HCT116 (cell line): ENCODE measurements around the gene ZNF76. TPM values are rescaled to one million over a fixed set of nuclear protein-coding genes. Genes with fewer than 3 reads are reported as not detected.

Experiments
- ATAC-seq: fragments of 200-7000 bp; cut with Tn5 transposase; 2 replicates; pipeline ENCODE4 v1.9.1; 2020; ENCODE audit warnings: mild to moderate bottlenecking, moderate library complexity
- BruUV-seq: library from RNA; stranded (reverse); fragments of 400-500 nt; replicated peaks from 2 replicates; lab custom pipeline; 2021; lab: Mats Ljungman, UMichigan
- CTCF ChIA-PET: fragments of 300-600 bp; sonication (Branson Sonifier 250); formaldehyde crosslinking; loops from one replicate; lab custom pipeline; 2021; ENCODE audit warnings: antibody characterized with exemption; lab: Charles Lee
- POLR2A ChIA-PET: fragments of 300-600, 350-600 bp; sonication (Branson Sonifier 250); formaldehyde crosslinking; loops from one replicate; lab custom pipeline; 2021; ENCODE audit warnings: antibody characterized with exemption; lab: Charles Lee
- RAD21 ChIA-PET, 2 experiments: fragments of 300-600 bp; sonication (Branson Sonifier 250); formaldehyde crosslinking; loops; one replicate each; lab custom pipeline; 2023; ENCODE audit warnings: low total read pairs in 2 of 2; ENCODE audit not compliant: uncharacterized antibody in 2 of 2, unreplicated experiment in 2 of 2, low non-redundant PET in 1 of 2; lab: Charles Lee
- DNase-seq: peaks from one replicate; pipeline ENCODE4 v3.0.0-alpha.2; 2010; ENCODE audit warnings: low read depth, low spot score
- H2AFZ ChIP-seq: fragments of 200-600 bp; shearing (Covaris generic), sonication (generic); 2 replicates; pipeline ENCODE4 v1.6.1; 2017; ENCODE audit warnings: low read depth, mixed run types, mixed read lengths, antibody characterized with exemption, low read length; ENCODE audit not compliant: poor library complexity, severe bottlenecking
- H3K27ac ChIP-seq: 2 replicates; pipeline ENCODE4 v1.5.1; 2012; ENCODE audit warnings: low read depth, low read length
- H3K27me3 ChIP-seq: fragments of 200-600 bp; sonication (generic); 2 replicates; pipeline ENCODE4 v1.6.1; 2016; ENCODE audit warnings: mixed run types, low read length, mixed read lengths; ENCODE audit not compliant: insufficient read depth
- H3K36me3 ChIP-seq, 2 experiments: fragments of 200-500 bp in 1 of 2; fragments of 200-600 bp in 1 of 2; sonication (Bioruptor generic) in 1 of 2; sonication (generic) in 1 of 2; 2 replicates each; pipeline versions ENCODE4 v1.5.1 to v1.6.1; 2014 to 2016; ENCODE audit warnings: low read length in 2 of 2, inconsistent platforms in 1 of 2, mixed read lengths in 1 of 2, mixed run types in 1 of 2; ENCODE audit not compliant: insufficient read depth in 2 of 2, control insufficient read depth in 1 of 2
- H3K4me1 ChIP-seq, 2 experiments: fragments of 200-600 bp in 1 of 2; sonication (generic) in 1 of 2; 2 replicates each; pipeline versions ENCODE4 v1.5.1 to v1.6.1; 2012 to 2017; ENCODE audit warnings: low read length in 2 of 2, inconsistent platforms in 1 of 2, mild to moderate bottlenecking in 1 of 2, mixed read lengths in 1 of 2, mixed run types in 1 of 2, moderate library complexity in 1 of 2; ENCODE audit not compliant: insufficient read depth in 2 of 2, control insufficient read depth in 1 of 2
- H3K4me2 ChIP-seq: fragments of 200-600 bp; sonication (generic); 2 replicates; pipeline ENCODE4 v1.6.1; 2017; ENCODE audit warnings: mixed run types, low read length, mixed read lengths
- H3K4me3 ChIP-seq, 2 experiments: fragments of 200-600 bp in 1 of 2; sonication (generic) in 1 of 2; replicated peaks in 1 of 2; 2 replicates each; pipeline ENCODE4 v1.5.1; 2011 to 2016; ENCODE audit warnings: low read length in 2 of 2, control low read depth in 1 of 2, low read depth in 1 of 2, mild to moderate bottlenecking in 1 of 2, mixed read lengths in 1 of 2, mixed run types in 1 of 2
- H3K79me2 ChIP-seq: fragments of 200-600 bp; sonication (generic); 2 replicates; pipeline ENCODE4 v1.6.1; 2017; ENCODE audit warnings: mild to moderate bottlenecking, mixed run types, low read length, moderate library complexity, mixed read lengths; ENCODE audit not compliant: insufficient read depth
- H3K9ac ChIP-seq: fragments of 200-600 bp; sonication (generic); 2 replicates; pipeline ENCODE4 v1.6.1; 2016; ENCODE audit warnings: low read length, mixed read lengths
- H3K9me2 ChIP-seq: fragments of 200-600 bp; sonication (generic), shearing (Covaris generic); 2 replicates; pipeline ENCODE4 v1.6.1; 2017; ENCODE audit warnings: mixed run types, mild to moderate bottlenecking, moderate library complexity; ENCODE audit not compliant: insufficient read depth
- H3K9me3 ChIP-seq, 2 experiments: fragments of 200-500 bp in 1 of 2; fragments of 200-600 bp in 1 of 2; sonication (Bioruptor generic) in 1 of 2; sonication (generic) in 1 of 2; 2 replicates each; pipeline ENCODE4 v1.6.1; 2014 to 2017; ENCODE audit warnings: low read length in 2 of 2, mixed read lengths in 2 of 2, inconsistent platforms in 1 of 2, low read depth in 1 of 2, mild to moderate bottlenecking in 1 of 2, mixed run types in 1 of 2, moderate library complexity in 1 of 2; ENCODE audit not compliant: control insufficient read depth in 1 of 2, insufficient read depth in 1 of 2
- H4K20me1 ChIP-seq: fragments of 200-600 bp; sonication (generic), shearing (Covaris generic); 2 replicates; pipeline ENCODE4 v1.6.1; 2017; ENCODE audit warnings: mixed run types, mild to moderate bottlenecking, moderate library complexity; ENCODE audit not compliant: insufficient read depth
- CBX3 ChIP-seq: IDR thresholded peaks from 2 replicates; pipeline ENCODE4 v1.6.1; 2012; ENCODE audit warnings: low read depth
- ELF1 ChIP-seq: IDR thresholded peaks from 2 replicates; pipeline ENCODE4 v1.6.1; 2012; ENCODE audit warnings: low read depth, borderline replicate concordance
- EZH2phosphoT487 ChIP-seq: fragments of 200-600 bp; IDR thresholded peaks from 2 replicates; pipeline ENCODE4 v1.6.1; 2018; ENCODE audit warnings: antibody characterized with exemption, borderline replicate concordance
- JUND ChIP-seq: IDR thresholded peaks from 2 replicates; pipeline ENCODE4 v1.6.1; 2012
- POLR2A ChIP-seq: IDR thresholded peaks from 2 replicates; pipeline ENCODE4 v1.7.0; 2011; ENCODE audit warnings: borderline replicate concordance; ENCODE audit not compliant: insufficient read depth, insufficient read length; ENCODE audit errors: extremely low read depth
- RAD21 ChIP-seq: IDR thresholded peaks from 2 replicates; pipeline ENCODE4 v1.6.1; 2012; ENCODE audit warnings: low read depth, mild to moderate bottlenecking
- SIN3A ChIP-seq: IDR thresholded peaks from 2 replicates; pipeline ENCODE4 v1.6.1; 2012; ENCODE audit warnings: low read depth
- SRF ChIP-seq: IDR thresholded peaks from 2 replicates; pipeline ENCODE4 v1.6.1; 2012; ENCODE audit warnings: low read depth
- TCF7L2 ChIP-seq: IDR thresholded peaks from 2 replicates; pipeline ENCODE4 v1.7.0; 2011; ENCODE audit warnings: borderline replicate concordance, inconsistent platforms; ENCODE audit not compliant: insufficient read depth, insufficient read length; ENCODE audit errors: extremely low read depth
- YY1 ChIP-seq: IDR thresholded peaks from 2 replicates; pipeline ENCODE4 v1.6.1; 2011; ENCODE audit warnings: low read length, low read depth, moderate library complexity, mild to moderate bottlenecking; ENCODE audit not compliant: insufficient replicate concordance; ENCODE audit errors: extremely low read depth
- ZFX ChIP-seq: fragments of 450-650 bp; IDR thresholded peaks from 2 replicates; pipeline ENCODE4 v1.6.1; 2017
- intact Hi-C: fragments of 100-400 bp; cut with micrococcal nuclease; formaldehyde crosslinking; loops from 2 replicates; pipeline ENCODE4 v1.10.0; 2022
- total RNA-seq: library from RNA; stranded (reverse); gene quantifications from one replicate; pipeline ENCODE4 v1.2.1, GENCODE V29; 2021; ENCODE audit not compliant: unreplicated experiment
- TF ChIP-seq, protein P1 (sequence below), 3 experiments: fragments of 200-600 bp in 1 of 3; sonication (generic) in 1 of 3; IDR thresholded peaks in 2 of 3; conservative IDR thresholded peaks in 1 of 3; 2 replicates each; pipeline ENCODE4 v1.5.1; 2012 to 2017; ENCODE audit warnings: low read depth in 2 of 3, low read length in 2 of 3, antibody characterized with exemption in 1 of 3, borderline replicate concordance in 1 of 3, control low read depth in 1 of 3, mild to moderate bottlenecking in 1 of 3, mixed read lengths in 1 of 3, mixed run types in 1 of 3, moderate library complexity in 1 of 3; ENCODE audit not compliant: insufficient read depth in 1 of 3
- TF ChIP-seq, protein P2 (sequence below): IDR thresholded peaks from 2 replicates; pipeline ENCODE4 v1.6.1; 2012; ENCODE audit warnings: low read depth

Gene ZNF76
- total RNA-seq, 1 experiment from 2014 or later, result 47.5 TPM

DNA sequence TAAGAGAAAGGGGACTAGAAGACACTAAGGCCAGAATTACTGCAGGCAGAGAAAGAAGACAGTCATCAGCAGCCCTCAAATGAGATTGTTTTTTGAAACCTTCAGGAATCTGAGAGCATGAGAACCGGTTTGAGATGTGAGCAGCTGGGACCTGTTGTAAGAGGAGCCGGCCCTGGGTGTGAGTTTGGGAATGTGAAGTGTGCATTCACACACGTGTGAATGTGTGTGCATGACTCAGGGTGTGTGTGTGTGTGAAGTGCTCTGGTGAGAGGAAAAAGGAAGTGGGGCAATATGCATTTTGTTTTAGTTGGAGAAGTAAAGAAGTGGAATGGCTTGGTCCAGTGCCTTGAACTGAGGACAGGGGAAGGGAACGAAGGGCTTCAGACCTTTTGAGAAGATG, 41.5 kb upstream of the ZNF76 start:
- Histone ChIP-seq H3K9me3 (no peaks in the 10 kb centered on the region), H3K9ac (no peak overlapping the region), H3K36me3 (no peaks in the 10 kb centered on the region), H3K27ac (no peak overlapping the region), H3K79me2 (no peaks in the 10 kb centered on the region), H3K9me2 (no peaks in the 10 kb centered on the region), H3K4me2 (no peak overlapping the region), H3K27me3 (no peaks in the 10 kb centered on the region), H2AFZ (no peak overlapping the region), H4K20me1 (no peaks in the 10 kb centered on the region), H3K4me3 (no peak overlapping the region), H3K4me1 (no peaks in the 10 kb centered on the region; a peak in 1 of 4 replicates)
- BruUV-seq, result no TSS peak
- no peak for DNase-seq
- ChIA-PET POLR2A (no interaction called here), CTCF (no interaction called here), RAD21 (no interaction called here)
- no peak for ATAC-seq
- intact Hi-C loops, result no loop called here
- TF ChIP-seq RAD21 (no peak), TCF7L2 (no peak), SIN3A (no peak)
- TF ChIP-seq, protein P1, sequence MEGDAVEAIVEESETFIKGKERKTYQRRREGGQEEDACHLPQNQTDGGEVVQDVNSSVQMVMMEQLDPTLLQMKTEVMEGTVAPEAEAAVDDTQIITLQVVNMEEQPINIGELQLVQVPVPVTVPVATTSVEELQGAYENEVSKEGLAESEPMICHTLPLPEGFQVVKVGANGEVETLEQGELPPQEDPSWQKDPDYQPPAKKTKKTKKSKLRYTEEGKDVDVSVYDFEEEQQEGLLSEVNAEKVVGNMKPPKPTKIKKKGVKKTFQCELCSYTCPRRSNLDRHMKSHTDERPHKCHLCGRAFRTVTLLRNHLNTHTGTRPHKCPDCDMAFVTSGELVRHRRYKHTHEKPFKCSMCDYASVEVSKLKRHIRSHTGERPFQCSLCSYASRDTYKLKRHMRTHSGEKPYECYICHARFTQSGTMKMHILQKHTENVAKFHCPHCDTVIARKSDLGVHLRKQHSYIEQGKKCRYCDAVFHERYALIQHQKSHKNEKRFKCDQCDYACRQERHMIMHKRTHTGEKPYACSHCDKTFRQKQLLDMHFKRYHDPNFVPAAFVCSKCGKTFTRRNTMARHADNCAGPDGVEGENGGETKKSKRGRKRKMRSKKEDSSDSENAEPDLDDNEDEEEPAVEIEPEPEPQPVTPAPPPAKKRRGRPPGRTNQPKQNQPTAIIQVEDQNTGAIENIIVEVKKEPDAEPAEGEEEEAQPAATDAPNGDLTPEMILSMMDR (IDR thresholded peaks at IDR 0.05 in 2 of 3, conservative IDR thresholded peaks at IDR 0.05 in 1 of 3; ENCODE audit: borderline replicate concordance in 1 of 3, insufficient read depth in 1 of 3, low read depth in 2 of 3, low read length in 2 of 3), result no peak

DNA sequence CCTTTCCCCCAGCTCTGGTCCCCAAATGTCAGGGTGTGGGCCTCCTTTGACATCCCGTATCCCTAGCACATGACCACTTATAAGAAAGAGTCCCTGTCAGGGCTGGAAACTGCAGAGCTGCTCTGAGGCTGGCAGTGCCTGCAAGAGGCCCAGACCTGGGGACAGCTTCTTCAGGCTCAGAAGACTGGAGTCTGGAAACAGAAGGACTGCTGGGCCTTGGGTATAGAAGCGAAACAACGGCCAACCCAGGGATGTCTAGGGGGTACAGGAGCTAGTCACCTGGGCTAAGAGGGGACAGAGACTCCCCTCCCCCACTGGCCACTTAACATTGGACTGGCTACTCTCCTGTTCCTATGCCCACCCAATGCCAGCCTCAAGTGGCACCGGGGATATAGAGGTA, 41.1 kb upstream of the ZNF76 start:
- Histone ChIP-seq H3K9me2 (no peaks in the 10 kb centered on the region), H4K20me1 (no peaks in the 10 kb centered on the region), H3K27ac (no peak overlapping the region), H3K27me3 (no peaks in the 10 kb centered on the region), H3K36me3 (no peaks in the 10 kb centered on the region), H3K4me2 (no peak overlapping the region), H3K4me1 (no peaks in the 10 kb centered on the region; a peak in 1 of 4 replicates), H3K4me3 (no peak overlapping the region), H3K9ac (no peak overlapping the region), H3K79me2 (no peaks in the 10 kb centered on the region), H3K9me3 (no peaks in the 10 kb centered on the region), H2AFZ (no peak overlapping the region)
- ChIA-PET POLR2A (no interaction called here), RAD21 (no interaction called here), CTCF (no interaction called here)
- BruUV-seq, result no TSS peak
- no peak for TF ChIP-seq CBX3
- TF ChIP-seq, protein P2, sequence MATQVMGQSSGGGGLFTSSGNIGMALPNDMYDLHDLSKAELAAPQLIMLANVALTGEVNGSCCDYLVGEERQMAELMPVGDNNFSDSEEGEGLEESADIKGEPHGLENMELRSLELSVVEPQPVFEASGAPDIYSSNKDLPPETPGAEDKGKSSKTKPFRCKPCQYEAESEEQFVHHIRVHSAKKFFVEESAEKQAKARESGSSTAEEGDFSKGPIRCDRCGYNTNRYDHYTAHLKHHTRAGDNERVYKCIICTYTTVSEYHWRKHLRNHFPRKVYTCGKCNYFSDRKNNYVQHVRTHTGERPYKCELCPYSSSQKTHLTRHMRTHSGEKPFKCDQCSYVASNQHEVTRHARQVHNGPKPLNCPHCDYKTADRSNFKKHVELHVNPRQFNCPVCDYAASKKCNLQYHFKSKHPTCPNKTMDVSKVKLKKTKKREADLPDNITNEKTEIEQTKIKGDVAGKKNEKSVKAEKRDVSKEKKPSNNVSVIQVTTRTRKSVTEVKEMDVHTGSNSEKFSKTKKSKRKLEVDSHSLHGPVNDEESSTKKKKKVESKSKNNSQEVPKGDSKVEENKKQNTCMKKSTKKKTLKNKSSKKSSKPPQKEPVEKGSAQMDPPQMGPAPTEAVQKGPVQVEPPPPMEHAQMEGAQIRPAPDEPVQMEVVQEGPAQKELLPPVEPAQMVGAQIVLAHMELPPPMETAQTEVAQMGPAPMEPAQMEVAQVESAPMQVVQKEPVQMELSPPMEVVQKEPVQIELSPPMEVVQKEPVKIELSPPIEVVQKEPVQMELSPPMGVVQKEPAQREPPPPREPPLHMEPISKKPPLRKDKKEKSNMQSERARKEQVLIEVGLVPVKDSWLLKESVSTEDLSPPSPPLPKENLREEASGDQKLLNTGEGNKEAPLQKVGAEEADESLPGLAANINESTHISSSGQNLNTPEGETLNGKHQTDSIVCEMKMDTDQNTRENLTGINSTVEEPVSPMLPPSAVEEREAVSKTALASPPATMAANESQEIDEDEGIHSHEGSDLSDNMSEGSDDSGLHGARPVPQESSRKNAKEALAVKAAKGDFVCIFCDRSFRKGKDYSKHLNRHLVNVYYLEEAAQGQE, result no peak
- no peak for TF ChIP-seq JUND
- TF ChIP-seq SIN3A, result no peak
- no peak for TF ChIP-seq POLR2A
- TF ChIP-seq SRF, result no peak
- no peak for TF ChIP-seq ELF1
- no peak for TF ChIP-seq EZH2phosphoT487
- TF ChIP-seq ZFX, result no peak
- TF ChIP-seq YY1, result no peak
- intact Hi-C loops, result no loop called here
- DNase-seq (no peak), ATAC-seq (no peak)
